Pancreas (tissue), 10 donors: ENCODE measurements around the gene TMEM123. TPM values are rescaled to one million over a fixed set of nuclear protein-coding genes. Genes with fewer than 3 reads are reported as not detected.

ENCODE experiments used
- ATAC-seq, 4 donors: fragments of 200-7000 bp; cut with Tn5 transposase; one replicate each; pipeline versions ENCODE4 v1.8.0 to v1.9.1; 2020; ENCODE audit warnings: mild to moderate bottlenecking in 4 of 4, moderate library complexity in 4 of 4
- DNase-seq, 6 donors: peaks; one replicate each; pipeline ENCODE4 v3.0.0-alpha.2; 2020
- FAIRE-seq: peaks from 2 replicates; lab custom pipeline; 2012; peaks lifted over from hg19 to GRCh38; lab: Jason Lieb, UNC
- H3K27ac ChIP-seq, 4 donors: fragments of 200-600 bp; sonication (generic); 1 replicate in 3 of 4; 2 replicates in 1 of 4; pipeline versions ENCODE4 v1.5.0 to v1.8.0; 2020
- H3K27me3 ChIP-seq, 4 donors: fragments of 200-600 bp; one replicate each; pipeline ENCODE4 v1.8.0; 2021
- H3K36me3 ChIP-seq, 3 donors: fragments of 200-600 bp; sonication (generic) in 1 of 3; one replicate each; pipeline versions ENCODE4 v1.5.0 to v1.8.0; 2020 to 2021
- H3K4me1 ChIP-seq, 3 donors: fragments of 200-600 bp; one replicate each; pipeline ENCODE4 v1.8.0; 2021
- H3K4me3 ChIP-seq, 4 donors: fragments of 200-600 bp; sonication (generic) in 2 of 4; one replicate each; pipeline versions ENCODE4 v1.5.0 to v1.8.0; 2020 to 2021
- H3K9me3 ChIP-seq, 4 donors: fragments of 200-600 bp; one replicate each; pipeline ENCODE4 v1.8.0; 2021
- CTCF ChIP-seq, 4 donors: fragments of 200-600 bp; sonication (generic) in 3 of 4; IDR thresholded peaks; one replicate each; pipeline versions ENCODE4 v1.5.0 to v1.8.0; 2021; ENCODE audit warnings: antibody characterized with exemption in 4 of 4
- WGBS, 2 donors: extraction: QIAGEN DNeasy Blood & Tissue Kit; methylation state at CpG; one replicate each; pipeline ENCODE4 v1.1.7; 2013; 5-methylcytosine and 5-hydroxymethylcytosine counted together
- intact Hi-C, 3 donors: fragments of 100-400 bp; cut with DNase I; formaldehyde crosslinking; loops; one replicate each; pipeline versions ENCODE4 v1.11.1 to v1.14.2; 2022
- polyA plus RNA-seq, 2 donors: library from polyadenylated mRNA; stranded (reverse); fragments of 200-250 nt; gene quantifications; one replicate each; pipeline ENCODE4 v1.2.3, GENCODE V29; 2013
- total RNA-seq, 6 donors: library from RNA; stranded (reverse); fragmentation: NEBNext Ultra II Directional in 4 of 6; extraction: Animal tissue kit (Norgen Biotek cat#: 25700) in 4 of 6; gene quantifications; one replicate each; pipeline versions ENCODE4 v1.2.1 to v1.2.4, GENCODE V29; 2021 to 2023
- donor health status: healthy with polysubstance abuse.
- donor health status: DM: no; HTN: no; CAD: no; lungs with moderate emphysema.
- donor health status: DM: no; HTN: no; CAD: no.
- donor health status: control.
- donor health status: control.
- donor health status: Bipolar disorder and iron deficiency.
- donor health status: DM: yes; HTN: yes; CAD: no.
- donor health status: DM: no; HTN: no; CAD: no.
- donor health status: DM: no; HTN: no; CAD: no.
- donor health status: DM: yes; HTN: yes; CAD: no.

TMEM123 gene
- total and polyA plus RNA-seq, 8 donors, result 18.7 to 122 (median 55.2) TPM

DNA sequence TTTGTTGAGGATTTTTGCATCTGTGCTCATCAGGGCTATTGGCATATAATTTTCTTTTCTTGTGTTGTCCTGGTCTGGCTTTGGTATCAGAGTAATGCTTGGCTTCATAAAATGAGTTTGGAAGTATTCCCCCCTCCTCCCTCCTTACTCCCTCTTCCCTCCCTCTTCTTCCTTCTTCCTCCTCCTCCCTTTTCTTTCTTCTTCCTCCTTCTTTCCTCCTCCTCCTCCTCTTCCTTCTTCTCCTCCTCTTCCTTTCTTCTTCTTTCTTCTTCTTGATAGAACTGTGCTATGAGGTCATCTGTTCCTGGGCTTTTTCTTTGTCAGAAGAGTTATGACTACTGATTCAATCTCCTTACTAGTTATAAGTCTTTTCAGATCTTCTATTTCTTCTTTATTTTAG is 95.4 kb downstream of the TMEM123 start:
- no peak overlapping the region for H3K27ac ChIP-seq
- FAIRE-seq (no peak), DNase-seq (no peak), ATAC-seq (no peak)
- H3K4me3 ChIP-seq, result no peak overlapping the region
- peaks cover 0 to 9% (median 5%) of the 10 kb centered on the region in 3 donors for H3K36me3 ChIP-seq
- H3K27me3 ChIP-seq, result no peaks in the 10 kb centered on the region
- no peak for TF ChIP-seq CTCF (IDR thresholded peaks at IDR 0.05)
- peaks cover 0 to 8% (median 0%) of the 10 kb centered on the region in 3 donors for H3K4me1 ChIP-seq
- no peaks in the 10 kb centered on the region for H3K9me3 ChIP-seq
- intact Hi-C loops, result no loop called here

DNA sequence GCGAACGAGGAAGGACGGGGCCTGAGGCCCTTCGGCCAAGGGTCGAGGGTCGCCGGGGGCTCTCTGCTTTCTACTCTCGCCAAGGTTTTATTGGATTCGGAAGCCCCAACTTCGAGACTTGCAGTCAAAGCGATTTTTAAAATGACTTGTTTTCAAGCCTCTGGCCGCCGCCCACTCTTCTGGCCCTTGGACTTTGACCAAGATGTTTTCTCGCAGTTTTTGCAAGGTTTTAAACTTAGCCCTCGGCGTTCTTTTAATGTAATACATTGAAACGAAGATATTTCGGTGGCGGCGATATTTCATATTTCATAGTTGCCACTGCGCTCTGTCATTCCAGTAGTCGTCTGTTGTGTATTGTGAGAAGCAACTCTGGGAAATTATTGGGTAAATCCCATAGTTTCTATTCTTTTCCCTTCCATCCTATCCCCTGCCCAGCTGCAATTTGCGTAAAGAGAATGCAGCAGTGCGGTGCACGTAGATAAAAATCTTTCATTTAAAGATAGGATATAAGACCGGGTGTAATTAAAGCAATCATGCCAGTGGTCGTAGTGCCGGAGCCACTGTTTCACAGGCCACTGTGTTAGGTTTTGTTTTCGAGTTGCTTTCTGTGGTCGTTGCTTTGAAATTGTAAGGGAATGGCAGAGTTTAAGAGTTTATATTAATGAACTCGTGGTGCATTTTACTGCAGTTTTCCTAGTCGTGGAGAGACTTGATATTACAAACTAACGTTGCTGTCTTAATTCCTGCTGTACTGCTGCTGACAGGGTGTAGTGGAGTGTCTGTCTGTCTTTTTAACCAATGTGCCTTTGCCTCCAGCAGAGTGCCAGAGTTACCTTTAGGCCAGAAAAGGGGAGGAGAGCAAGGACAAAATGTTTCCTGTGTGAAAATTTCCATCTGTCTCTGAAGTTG is 104.8 kb downstream of the TMEM123 start:
- no peak for TF ChIP-seq CTCF (IDR thresholded peaks at IDR 0.05)
- intact Hi-C loops, result no loop called here
- ATAC-seq (peak; percentile 54 to 69 (median 59)), FAIRE-seq (no peak), DNase-seq (peak in 3 of 6 donors; percentile 22 to 41 (median 34))
- peaks cover 0 to 3% (median 0%) of the 10 kb centered on the region in 3 donors for H3K36me3 ChIP-seq
- 0% methylated on average over 33 of the region's 33 CpGs for WGBS, 2 donors
- no peaks in the 10 kb centered on the region for H3K9me3 ChIP-seq
- H3K27me3 ChIP-seq, result no peaks in the 10 kb centered on the region
- peaks cover 15 to 32% (median 21%) of the 10 kb centered on the region in 3 donors for H3K4me1 ChIP-seq
- peak overlapping the region; percentile 45 to 80 (median 70) for H3K4me3 ChIP-seq
- H3K27ac ChIP-seq, result peak overlapping the region; percentile 94 to 99 (median 96)

DNA sequence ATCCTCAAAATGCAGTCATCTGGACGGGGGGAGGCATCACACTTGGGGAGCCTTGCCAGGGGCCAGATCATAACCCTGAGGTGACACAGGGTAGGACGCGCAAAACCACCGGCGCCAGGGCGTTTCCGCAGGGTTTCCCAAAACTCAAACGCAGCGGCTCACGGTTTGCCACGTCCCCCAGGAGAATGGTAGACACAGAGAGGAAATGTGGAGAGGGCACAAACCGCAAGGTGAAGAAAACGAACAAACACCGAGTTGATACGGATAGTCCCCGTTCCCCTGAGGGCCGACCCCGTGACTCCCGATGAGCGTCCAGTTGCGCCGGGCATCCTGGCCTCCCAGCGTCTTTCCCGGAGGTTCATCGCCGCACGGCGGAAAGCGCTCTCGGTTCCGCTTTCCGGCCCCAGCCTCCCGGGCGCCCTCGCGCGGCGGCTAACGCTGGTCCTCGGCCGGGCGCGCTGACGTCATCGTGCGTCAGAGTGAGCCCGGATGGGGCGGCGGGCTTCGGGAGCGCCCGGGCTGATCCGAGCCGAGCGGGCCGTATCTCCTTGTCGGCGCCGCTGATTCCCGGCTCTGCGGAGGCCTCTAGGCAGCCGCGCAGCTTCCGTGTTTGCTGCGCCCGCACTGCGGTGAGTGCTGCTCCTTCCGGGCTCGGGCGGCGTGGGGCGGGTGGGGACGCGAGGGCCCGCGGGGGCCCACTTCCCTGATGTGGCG is 105.7 kb downstream of the TMEM123 start, which contains the start of gene BIRC2:
Gene BIRC2 (plus strand): TSS at position 467 of the 714 bp plus-strand sequence. CDS start 2,641 bp downstream, outside the sequence.
- FAIRE-seq, result no peak
- peak; percentile 35 to 70 (median 57) for TF ChIP-seq CTCF (IDR thresholded peaks at IDR 0.05)
- Histone ChIP-seq H3K27ac (peak within 1 kb of the TSS; percentile 94 to 99 (median 96)), H3K27me3 (no peaks in the 10 kb centered on the region), H3K4me1 (peaks cover 15 to 32% (median 21%) of the 10 kb centered on the region in 3 donors), H3K4me3 (peak within 1 kb of the TSS; percentile 45 to 80 (median 70)), H3K9me3 (no peaks in the 10 kb centered on the region), H3K36me3 (peaks cover 0 to 3% (median 0%) of the 10 kb centered on the region in 3 donors)
- DNase-seq, result peak; percentile 91 to 99 (median 96)
- 0 to 1% methylated on average over 67 to 77 of the region's 77 CpGs for WGBS, 2 donors
- intact Hi-C loops, result no loop called here
- ATAC-seq, result peak; percentile 94 to 98 (median 94)

DNA sequence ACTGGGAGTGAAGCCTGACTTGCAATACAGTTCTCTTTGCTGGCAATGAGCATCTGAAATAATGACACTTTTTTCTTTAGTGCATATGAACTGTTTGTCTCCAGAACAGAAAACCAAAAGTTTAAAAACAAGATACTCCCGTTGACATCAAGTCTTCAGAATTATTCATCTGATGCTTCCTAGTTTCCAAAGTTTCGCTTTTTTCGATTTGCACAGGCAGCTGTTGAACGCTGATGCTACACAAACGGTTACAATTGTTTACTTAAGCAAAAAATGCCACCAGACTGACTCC is 106.2 kb downstream of the TMEM123 start:
- WGBS, 2 donors, result 0 to 1% methylated on average over 5 of the region's 5 CpGs
- intact Hi-C loops, result no loop called here
- H3K36me3 ChIP-seq, result peaks cover 0 to 3% (median 0%) of the 10 kb centered on the region in 3 donors
- no peak for FAIRE-seq
- no peak for DNase-seq
- no peaks in the 10 kb centered on the region for H3K9me3 ChIP-seq
- H3K4me1 ChIP-seq, result peaks cover 15 to 32% (median 21%) of the 10 kb centered on the region in 3 donors
- no peak for ATAC-seq
- H3K4me3 ChIP-seq, result peak overlapping the region; percentile 45 to 80 (median 70)
- H3K27me3 ChIP-seq, result no peaks in the 10 kb centered on the region
- peak overlapping the region; percentile 94 to 99 (median 96) for H3K27ac ChIP-seq
- no peak for TF ChIP-seq CTCF (IDR thresholded peaks at IDR 0.05)

Other genes with a start within 250 kb of the TMEM123 start
- 10 to 100 TPM in 2 of 6 donors, 1 to 10 TPM in 4; 4.8 to 47.3 (median 8.5) TPM for gene BIRC3, start 135.3 kb downstream of the TMEM123 start, total RNA-seq
- gene BIRC3, start 135.3 kb downstream of the TMEM123 start, polyA plus RNA-seq, result 1 to 10 TPM; 5.4 to 8.9 TPM
- gene BIRC2, start 105.6 kb downstream of the TMEM123 start, total RNA-seq, result 10 to 100 TPM; 20.2 to 39.1 (median 24.7) TPM
- 10 to 100 TPM; 20.3 to 23.0 TPM for gene BIRC2, start 105.6 kb downstream of the TMEM123 start, polyA plus RNA-seq
- gene MMP7, start 78.0 kb upstream of the TMEM123 start, total RNA-seq, result 100 to 1,000 TPM in 2 of 6 donors, 10 to 100 TPM in 4; 13.5 to 751 (median 34.2) TPM
- gene MMP7, start 78.0 kb upstream of the TMEM123 start, polyA plus RNA-seq, result 10 to 100 TPM; 34.4 to 68.1 TPM
- gene MMP20, start 172.6 kb upstream of the TMEM123 start, total RNA-seq, result not detected
- not detected for gene MMP20, start 172.6 kb upstream of the TMEM123 start, polyA plus RNA-seq